Right atrium auricular region (tissue), 2 donors: ENCODE data around the gene ST6GAL1. TPM values are rescaled to one million over a fixed set of nuclear protein-coding genes. Genes with fewer than 3 reads are reported as not detected.
"Not testable (repeated sequence)": the region's sequence is repeated elsewhere in the genome, so short reads cannot be mapped to it uniquely, and the experiment has no call there.

Experiments used
- DNase-seq: peaks from one replicate; pipeline ENCODE4 v3.0.0-alpha.2; 2019; ENCODE audit warnings: low spot score
- H3K27ac ChIP-seq, 2 donors: fragments of 200-600 bp; sonication (generic); 1 replicate in 1 of 2; 2 replicates in 1 of 2; pipeline ENCODE4 v1.5.1; 2016 to 2019
- H3K27me3 ChIP-seq, 2 donors: fragments of 200-600 bp; sonication (generic); one replicate each; pipeline versions ENCODE4 v1.5.1 to v1.6.0; 2017 to 2019
- H3K36me3 ChIP-seq: fragments of 200-600 bp; sonication (generic); one replicate; pipeline ENCODE4 v1.5.1; 2016
- H3K4me1 ChIP-seq, 2 donors: fragments of 200-600 bp; sonication (generic); one replicate each; pipeline versions ENCODE4 v1.5.1 to v1.6.0; 2017 to 2019
- H3K4me3 ChIP-seq, 2 donors: fragments of 200-600 bp; sonication (generic); 1 replicate in 1 of 2; 2 replicates in 1 of 2; pipeline ENCODE4 v1.5.1; 2017 to 2019; ENCODE audit warnings: mild to moderate bottlenecking in 1 of 2, moderate library complexity in 1 of 2
- H3K9me3 ChIP-seq, 2 donors: fragments of 200-600 bp; sonication (generic); one replicate each; pipeline ENCODE4 v1.5.1; 2019
- CTCF ChIP-seq, 2 donors: fragments of 200-600 bp; sonication (generic); IDR thresholded peaks; one replicate each; pipeline ENCODE4 v1.5.1; 2019; ENCODE audit warnings: antibody characterized with exemption in 2 of 2
- total RNA-seq, 2 donors: library from RNA; depleted of rRNA; stranded (reverse); fragments of >200 nt; gene quantifications; one replicate each; pipeline ENCODE4 v1.1.0, GENCODE V29; 2016

The ST6GAL1 gene
- total RNA-seq, 2 donors from 2014 or later, result 55.1 to 94.3 TPM

GRCh38 chr3:186901135-186901734, 29.1 kb upstream of the ST6GAL1 start:
- Histone ChIP-seq H3K9me3 (peaks cover 0 to 6% of the 10 kb centered on the region in 2 donors), H3K27me3 (no peaks in the 10 kb centered on the region), H3K36me3 (no peaks in the 10 kb centered on the region), H3K4me3 (no peak overlapping the region), H3K4me1 (no peaks in the 10 kb centered on the region), H3K27ac (peak overlapping the region in 1 of 2 donors; percentile 53)
- no peak for DNase-seq
- no peak for TF ChIP-seq CTCF (IDR thresholded peaks at IDR 0.05)

- Histone ChIP-seq H3K36me3 (no peaks in the 10 kb centered on the region), H3K27ac (no peak overlapping the region), H3K9me3 (peaks cover 0 to 6% of the 10 kb centered on the region in 2 donors), H3K4me1 (no peaks in the 10 kb centered on the region), H3K27me3 (no peaks in the 10 kb centered on the region), H3K4me3 (no peak overlapping the region)
- no peak for DNase-seq
- TF ChIP-seq CTCF (IDR thresholded peaks at IDR 0.05), result no peak
Observed at GRCh38 chr3:186902154-186902553, 28.2 kb upstream of the ST6GAL1 start.

GRCh38 chr3:186902713-186903112, 27.6 kb upstream of the ST6GAL1 start:
- Histone ChIP-seq H3K27ac (no peak overlapping the region), H3K4me3 (no peak overlapping the region), H3K36me3 (no peaks in the 10 kb centered on the region), H3K27me3 (no peaks in the 10 kb centered on the region), H3K9me3 (peaks cover 0 to 6% of the 10 kb centered on the region in 2 donors), H3K4me1 (no peaks in the 10 kb centered on the region)
- TF ChIP-seq CTCF (IDR thresholded peaks at IDR 0.05), result no peak
- no peak for DNase-seq

GRCh38 chr3:186903676-186904075, 26.6 kb upstream of the ST6GAL1 start:
- not testable (repeated sequence) for H3K4me1 ChIP-seq, H3K9me3 ChIP-seq, DNase-seq, H3K27me3 ChIP-seq, H3K27ac ChIP-seq, H3K36me3 ChIP-seq, H3K4me3 ChIP-seq

- not testable (repeated sequence) for H3K4me1 ChIP-seq, H3K27ac ChIP-seq
Observed at GRCh38 chr3:186907075-186907474, 23.3 kb upstream of the ST6GAL1 start.

GRCh38 chr3:186909078-186909853, 21.1 kb upstream of the ST6GAL1 start:
- Histone ChIP-seq H3K27ac (no peak overlapping the region), H3K27me3 (no peaks in the 10 kb centered on the region), H3K9me3 (peaks cover 0 to 6% of the 10 kb centered on the region in 2 donors), H3K36me3 (no peaks in the 10 kb centered on the region), H3K4me3 (no peak overlapping the region), H3K4me1 (no peaks in the 10 kb centered on the region)
- no peak for DNase-seq
- TF ChIP-seq CTCF (IDR thresholded peaks at IDR 0.05), result no peak

More at GRCh38 chr3:186907075-186907474, 23.3 kb upstream of the ST6GAL1 start:
- H3K36me3 ChIP-seq, H3K4me3 ChIP-seq, H3K27me3 ChIP-seq, DNase-seq, H3K9me3 ChIP-seq: not testable (repeated sequence)
